Left ventricle myocardium inferior (tissue), 1 donor: ENCODE results near the gene TDRD5. TPM values are rescaled to one million over a fixed set of nuclear protein-coding genes. Genes with fewer than 3 reads are reported as not detected.

Experiments used
- DNase-seq: peaks from one replicate; pipeline ENCODE4 v3.0.0-alpha.2; 2020
- H3K27ac ChIP-seq: fragments of 200-600 bp; replicated peaks from 2 replicates; pipeline ENCODE4 v1.8.0; 2021
- H3K27me3 ChIP-seq: fragments of 200-600 bp; 2 replicates; pipeline ENCODE4 v1.8.0; 2021; ENCODE audit warnings: low read depth
- H3K36me3 ChIP-seq: fragments of 200-600 bp; 2 replicates; pipeline ENCODE4 v1.8.0; 2021
- H3K4me1 ChIP-seq: fragments of 200-600 bp; 2 replicates; pipeline ENCODE4 v1.8.0; 2021
- H3K4me3 ChIP-seq: fragments of 200-600 bp; 2 replicates; pipeline ENCODE4 v1.8.0; 2021; ENCODE audit warnings: mild to moderate bottlenecking, moderate library complexity
- H3K9me3 ChIP-seq: fragments of 200-600 bp; replicated peaks from 2 replicates; pipeline ENCODE4 v1.8.0; 2021
- intact Hi-C: fragments of 100-400 bp; cut with micrococcal nuclease; formaldehyde crosslinking; loops from one replicate; pipeline ENCODE4 v1.11.0; 2022
- total RNA-seq: library from RNA; stranded (reverse); fragmentation: NEBNext Ultra II Directional; extraction: Animal tissue kit (Norgen Biotek cat#: 25700); gene quantifications from one replicate; pipeline ENCODE4 v1.2.1, GENCODE V29; 2021
- TF ChIP-seq, protein P1 (sequence below): fragments of 200-600 bp; IDR thresholded peaks from 2 replicates; pipeline ENCODE4 v1.8.0; 2021; ENCODE audit warnings: antibody characterized with exemption, mild to moderate bottlenecking, borderline replicate concordance
- donor health status: DM: no; HTN: yes; CAD: no; lungs with severe emphysema.

Gene TDRD5
- total RNA-seq, 1 donor from 2014 or later = not detected

DNA sequence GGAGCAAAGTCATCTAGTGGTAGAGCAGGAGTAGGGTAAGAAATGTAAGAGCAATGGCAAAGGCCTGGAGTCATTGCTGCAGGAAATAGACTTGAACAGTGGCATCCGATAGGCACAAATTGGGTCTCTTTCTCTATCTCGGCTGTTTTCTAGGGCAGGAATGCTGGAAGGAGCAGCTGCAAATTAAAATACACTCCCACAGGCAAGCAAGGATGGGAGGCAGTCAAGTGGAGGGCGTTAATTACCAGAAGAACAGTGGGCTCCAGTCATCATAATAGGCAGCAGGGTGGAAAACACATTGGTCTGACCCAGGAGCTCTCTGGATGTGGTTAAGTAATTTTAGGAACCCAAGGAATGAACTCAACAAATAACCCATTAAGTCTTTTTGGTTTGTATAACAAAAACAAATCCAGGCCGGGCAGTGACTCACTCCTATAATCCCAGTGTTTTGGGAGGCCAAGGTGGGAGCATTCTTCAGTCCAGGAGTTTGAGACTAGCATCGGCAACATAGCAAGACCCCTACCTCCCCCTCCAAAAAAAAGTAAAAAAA lies 7.8 kb upstream of the TDRD5 start:
- intact Hi-C loops = no loop called here
- no peak overlapping the region for H3K27ac ChIP-seq

DNA sequence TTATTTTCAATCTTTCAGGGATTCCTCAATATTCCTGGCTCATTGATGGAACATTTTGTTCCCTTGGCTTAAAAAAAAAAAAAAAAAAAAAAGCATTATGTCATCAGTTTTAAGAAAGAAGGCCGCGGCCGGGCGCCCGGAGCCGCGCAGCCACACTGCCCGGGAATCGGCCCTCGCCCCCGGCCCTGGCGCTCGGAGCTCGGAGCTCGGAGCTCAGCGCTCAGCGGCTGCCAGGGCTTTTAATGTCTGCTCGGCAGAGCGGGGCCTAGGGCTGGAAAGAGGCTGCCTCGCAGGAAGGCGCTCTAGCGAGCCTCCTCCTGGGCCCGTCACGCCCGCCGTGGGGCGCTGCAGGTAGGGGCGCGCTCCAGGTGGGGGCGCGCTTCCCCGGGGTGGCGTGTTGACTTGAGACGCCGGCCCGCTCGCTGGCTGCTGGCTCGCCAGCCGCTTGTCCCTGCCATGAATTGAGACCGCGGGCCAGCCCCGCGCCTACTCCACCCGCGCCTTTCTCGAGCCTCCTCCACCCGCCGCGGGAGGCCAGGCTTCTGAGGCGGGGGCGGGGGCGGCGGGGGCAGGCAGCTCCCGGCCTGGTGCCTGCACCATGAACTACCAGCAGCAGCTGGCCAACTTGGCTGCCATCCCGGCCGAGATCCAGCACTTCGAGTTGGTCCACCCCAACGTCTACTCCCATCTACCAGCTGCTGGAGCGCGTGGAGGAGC lies 5.4 kb upstream of the TDRD5 start:
- H3K4me3 ChIP-seq = peak overlapping the region; percentile 61
- intact Hi-C loops = no loop called here
- no peaks in the 10 kb centered on the region for H3K36me3 ChIP-seq
- TF ChIP-seq, protein P1, sequence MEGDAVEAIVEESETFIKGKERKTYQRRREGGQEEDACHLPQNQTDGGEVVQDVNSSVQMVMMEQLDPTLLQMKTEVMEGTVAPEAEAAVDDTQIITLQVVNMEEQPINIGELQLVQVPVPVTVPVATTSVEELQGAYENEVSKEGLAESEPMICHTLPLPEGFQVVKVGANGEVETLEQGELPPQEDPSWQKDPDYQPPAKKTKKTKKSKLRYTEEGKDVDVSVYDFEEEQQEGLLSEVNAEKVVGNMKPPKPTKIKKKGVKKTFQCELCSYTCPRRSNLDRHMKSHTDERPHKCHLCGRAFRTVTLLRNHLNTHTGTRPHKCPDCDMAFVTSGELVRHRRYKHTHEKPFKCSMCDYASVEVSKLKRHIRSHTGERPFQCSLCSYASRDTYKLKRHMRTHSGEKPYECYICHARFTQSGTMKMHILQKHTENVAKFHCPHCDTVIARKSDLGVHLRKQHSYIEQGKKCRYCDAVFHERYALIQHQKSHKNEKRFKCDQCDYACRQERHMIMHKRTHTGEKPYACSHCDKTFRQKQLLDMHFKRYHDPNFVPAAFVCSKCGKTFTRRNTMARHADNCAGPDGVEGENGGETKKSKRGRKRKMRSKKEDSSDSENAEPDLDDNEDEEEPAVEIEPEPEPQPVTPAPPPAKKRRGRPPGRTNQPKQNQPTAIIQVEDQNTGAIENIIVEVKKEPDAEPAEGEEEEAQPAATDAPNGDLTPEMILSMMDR = peak; percentile 55
- peaks cover 96% of the 10 kb centered on the region for H3K27me3 ChIP-seq
- DNase-seq = peak; percentile 60
- H3K27ac ChIP-seq = peak overlapping the region; percentile 63
- peaks cover 12% of the 10 kb centered on the region for H3K4me1 ChIP-seq
- no peaks in the 10 kb centered on the region for H3K9me3 ChIP-seq

More for the DNA sequence above, 7.8 kb upstream of the TDRD5 start:
- Histone ChIP-seq H3K9me3 (no peaks in the 10 kb centered on the region), H3K4me1 (peaks cover 12% of the 10 kb centered on the region), H3K4me3 (no peak overlapping the region), H3K27me3 (peaks cover 92% of the 10 kb centered on the region), H3K36me3 (no peaks in the 10 kb centered on the region)
- TF ChIP-seq, protein P1 = no peak
- no peak for DNase-seq

GRCh38 chr1:179587336-179587735 lies 4.3 kb upstream of the TDRD5 start:
- Histone ChIP-seq H3K4me3 (no peak overlapping the region), H3K36me3 (no peaks in the 10 kb centered on the region), H3K27me3 (peaks cover 96% of the 10 kb centered on the region), H3K4me1 (peaks cover 20% of the 10 kb centered on the region), H3K9me3 (no peaks in the 10 kb centered on the region), H3K27ac (no peak overlapping the region)
- no peak for DNase-seq
- TF ChIP-seq, protein P1 = no peak
- intact Hi-C loops = no loop called here

- DNase-seq = no peak
- no peak overlapping the region for H3K27ac ChIP-seq
- no peaks in the 10 kb centered on the region for H3K36me3 ChIP-seq
- intact Hi-C loops = no loop called here
- peaks cover 20% of the 10 kb centered on the region for H3K4me1 ChIP-seq
- H3K4me3 ChIP-seq = no peak overlapping the region
- no peaks in the 10 kb centered on the region for H3K9me3 ChIP-seq
- H3K27me3 ChIP-seq = peaks cover 96% of the 10 kb centered on the region
- TF ChIP-seq, protein P1 = no peak
Measured at GRCh38 chr1:179588425-179589024, 3.1 kb upstream of the TDRD5 start.

- Histone ChIP-seq H3K27ac (no peak overlapping the region), H3K4me3 (no peak overlapping the region), H3K4me1 (peaks cover 20% of the 10 kb centered on the region), H3K9me3 (no peaks in the 10 kb centered on the region), H3K36me3 (no peaks in the 10 kb centered on the region), H3K27me3 (peaks cover 96% of the 10 kb centered on the region)
- no peak for DNase-seq
- TF ChIP-seq, protein P1 = no peak
- intact Hi-C loops = no loop called here
Measured at GRCh38 chr1:179589509-179589908, 2.1 kb upstream of the TDRD5 start.
